GM12875 (cell line): ENCODE results near the gene MORF4L2.
"Not testable (repeated sequence)": the region's sequence is repeated elsewhere in the genome, so short reads cannot be mapped to it uniquely, and the experiment has no call there.

Experiments used
- H3K4me3 ChIP-seq: one replicate; pipeline ENCODE4 v1.5.1; 2011; ENCODE audit warnings: low read depth, low read length, control low read depth
- CTCF ChIP-seq: IDR thresholded peaks from 2 replicates; pipeline ENCODE4 v1.5.1; 2011; ENCODE audit warnings: low read depth, mild to moderate bottlenecking, control low read depth, inconsistent platforms, low read length, moderate library complexity, borderline replicate concordance; ENCODE audit not compliant: insufficient read depth

MORF4L2 gene

GRCh38 chrX:103681443-103681842 is 5.1 kb downstream of the MORF4L2 start:
- no peak overlapping the region for H3K4me3 ChIP-seq
- no peak for TF ChIP-seq CTCF

- no peak for TF ChIP-seq CTCF
- H3K4me3 ChIP-seq: no peak overlapping the region
Measured at GRCh38 chrX:103678199-103678993, 8.1 kb downstream of the MORF4L2 start.

- TF ChIP-seq CTCF: no peak
- no peak overlapping the region for H3K4me3 ChIP-seq
Measured at GRCh38 chrX:103674531-103675454, 11.7 kb downstream of the MORF4L2 start.

DNA sequence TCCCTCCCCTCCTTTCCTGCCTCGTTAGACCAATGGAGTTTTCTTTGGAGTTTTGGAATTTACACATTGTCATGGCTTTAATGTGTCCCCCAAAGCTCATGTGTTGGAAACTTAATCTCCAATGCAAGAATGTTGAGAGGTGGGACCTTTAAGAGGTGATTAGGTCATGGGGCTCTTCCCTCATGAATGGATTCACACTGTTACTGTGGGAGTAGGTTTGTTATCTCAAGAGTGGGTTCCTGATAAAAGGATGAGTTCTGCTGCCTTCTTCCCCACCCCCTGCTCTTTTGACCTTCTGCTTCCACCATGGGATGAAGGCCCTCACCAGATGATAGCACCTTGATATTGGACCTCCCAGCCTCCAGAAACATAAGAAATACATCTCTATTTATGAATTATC is 16.8 kb downstream of the MORF4L2 start:
- no peak for TF ChIP-seq CTCF
- no peak overlapping the region for H3K4me3 ChIP-seq

DNA sequence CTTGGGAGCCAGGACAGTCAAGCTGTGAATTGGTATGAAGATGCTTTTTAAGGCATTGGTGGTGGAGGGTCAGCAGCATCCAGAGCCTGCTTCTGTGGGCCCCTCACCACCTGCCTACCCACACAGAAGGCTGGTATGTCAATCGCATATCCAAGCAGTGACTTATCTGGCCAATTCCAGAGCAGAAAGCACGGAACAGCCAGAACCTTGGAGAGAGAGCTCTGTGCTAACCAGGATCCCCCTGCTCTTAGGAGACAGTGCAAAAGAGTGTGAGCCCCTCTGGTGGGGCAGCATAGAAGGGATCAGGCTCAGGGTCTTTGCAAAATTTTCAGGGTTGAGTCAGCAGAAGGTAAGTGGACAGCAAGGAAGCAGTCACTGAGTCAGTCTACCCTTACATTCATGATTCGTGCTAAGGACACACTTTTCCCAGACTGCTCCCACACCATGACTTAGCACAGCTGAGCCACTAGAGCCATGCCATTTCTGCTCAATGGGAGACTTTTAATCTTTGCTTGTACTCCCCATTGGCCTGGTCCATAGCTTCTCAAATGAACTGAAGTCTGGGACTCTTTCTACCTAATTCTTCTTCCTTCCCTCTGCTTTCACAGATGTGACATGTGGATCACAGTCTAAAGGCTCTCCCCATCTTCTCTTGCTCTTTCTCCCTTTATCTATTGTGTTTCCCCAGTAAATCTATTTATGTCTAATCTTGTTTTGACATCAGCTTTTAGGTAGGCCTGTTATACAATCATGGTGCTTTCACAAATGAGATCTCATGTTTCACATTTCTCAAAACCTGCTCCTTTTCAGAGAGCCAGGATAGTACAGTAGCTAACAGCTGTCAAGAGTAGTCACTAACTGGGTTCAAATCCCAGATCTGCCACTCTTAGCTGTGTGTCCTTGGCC is 20.0 kb downstream of the MORF4L2 start:
- no peak overlapping the region for H3K4me3 ChIP-seq
- TF ChIP-seq CTCF: no peak

- TF ChIP-seq CTCF: no peak
Measured at GRCh38 chrX:103663981-103664762, 22.3 kb downstream of the MORF4L2 start.

GRCh38 chrX:103659460-103659859 is 27.0 kb downstream of the MORF4L2 start:
- H3K4me3 ChIP-seq: not testable (repeated sequence)

More at GRCh38 chrX:103663981-103664762, 22.3 kb downstream of the MORF4L2 start:
- H3K4me3 ChIP-seq: no peak overlapping the region
